Measurements from ENCODE around the gene KCNQ5. TPM values are rescaled to one million over a fixed set of nuclear protein-coding genes. Genes with fewer than 3 reads are reported as not detected.

The KCNQ5 gene
- total and polyA plus RNA-seq, 10 of the 15 experiments (the other 5 are each of a cell fraction or from before 2014, with no cell fraction given), result 0.60 to 16.2 (median 3.2) TPM

DNA sequence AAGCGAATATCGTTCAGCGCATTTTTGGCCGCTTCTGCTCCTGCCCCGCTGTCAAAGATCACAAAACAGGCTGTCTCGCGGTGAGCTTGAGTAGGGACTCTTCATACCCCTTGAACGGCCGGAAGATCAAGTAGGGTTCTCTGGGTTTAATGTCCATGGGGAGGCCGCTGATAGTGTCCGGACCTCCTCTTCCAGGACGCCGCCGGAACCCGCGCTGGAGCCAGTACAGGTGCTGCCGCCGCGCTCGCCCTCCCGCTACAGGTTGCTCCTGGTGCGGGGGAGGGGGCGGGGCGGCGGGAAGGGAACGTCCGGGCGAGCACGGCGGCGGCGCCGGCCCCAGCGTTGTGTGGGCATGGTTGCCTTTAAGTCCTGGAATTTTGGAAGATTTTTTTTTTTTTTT lies 536.0 kb downstream of the KCNQ5 start:
- intact Hi-C loops (cut with micrococcal nuclease; ENCODE audit: unreplicated experiment) (no loop called here), in situ Hi-C loops (cut with MboI) (no loop called here)
- DNase-seq (ENCODE audit: low read depth, low spot score) (no peak), FAIRE-seq (no peak), ATAC-seq (no peak)
- Histone ChIP-seq H3K9ac (ENCODE audit: control insufficient read depth, insufficient read depth, low read length) (no peak overlapping the region), H3K27me3 (replicated peaks in 1 of 2; ENCODE audit: control insufficient read depth in 2 of 2, insufficient read depth in 2 of 2, low read length in 1 of 2) (no peaks in the 10 kb centered on the region), H3K36me3 (ENCODE audit: control insufficient read depth in 2 of 2, insufficient read depth in 2 of 2, low read length in 1 of 2) (no peaks in the 10 kb centered on the region), H3K4me2 (ENCODE audit: control insufficient read depth, insufficient read depth) (no peak overlapping the region), H2AFZ (ENCODE audit: control insufficient read depth, low read depth, low read length) (no peak overlapping the region), H3K79me2 (ENCODE audit: control insufficient read depth, insufficient read depth, low read length) (no peaks in the 10 kb centered on the region), H3K27ac (ENCODE audit: control insufficient read depth, insufficient read depth) (no peak overlapping the region), H4K20me1 (ENCODE audit: control insufficient read depth, insufficient read depth) (no peaks in the 10 kb centered on the region), H3K4me1 (ENCODE audit: control insufficient read depth, insufficient read depth, low read length) (no peaks in the 10 kb centered on the region), H3K4me3 (no peak overlapping the region), H3K9me3 (replicated peaks; ENCODE audit: control insufficient read depth, insufficient read depth, low read length) (no peaks in the 10 kb centered on the region; the same call in 2 of the 3 replicates)
- TF ChIP-seq ATF2 (IDR thresholded peaks at IDR 0.05; ENCODE audit: low read length) (no peak), BRCA1 (IDR thresholded peaks at IDR 0.05; ENCODE audit: low read depth, low read length) (no peak), ZNF274 (IDR thresholded peaks at IDR 0.05; ENCODE audit: insufficient read depth, insufficient read length) (no peak)
- POLR2A ChIA-PET, result no interaction called here
- WGBS (ENCODE audit: insufficient coverage, insufficient replicate concordance, low lambda C conversion rate, missing lambda C conversion rate), result 97% methylated on average over 16 of the region's 34 CpGs
- RAD21 ChIA-PET (ENCODE audit: unreplicated experiment), result no interaction called here
- CTCF ChIA-PET, result interaction anchor here (1.1 to 4.8 kb wide), 2 partner anchors 169 to 541 kb away, joined by 3 to 14 read pairs; no protein-coding TSS in a partner anchor
- SMC1A ChIA-PET (ENCODE audit: uncharacterized antibody, unreplicated experiment), result interaction anchor here (0.6 to 1.3 kb wide), 2 partner anchors 19 to 475 kb away, joined by 3 read pairs; no protein-coding TSS in a partner anchor
- BruUV-seq (replicated peaks), result no TSS peak

DNA sequence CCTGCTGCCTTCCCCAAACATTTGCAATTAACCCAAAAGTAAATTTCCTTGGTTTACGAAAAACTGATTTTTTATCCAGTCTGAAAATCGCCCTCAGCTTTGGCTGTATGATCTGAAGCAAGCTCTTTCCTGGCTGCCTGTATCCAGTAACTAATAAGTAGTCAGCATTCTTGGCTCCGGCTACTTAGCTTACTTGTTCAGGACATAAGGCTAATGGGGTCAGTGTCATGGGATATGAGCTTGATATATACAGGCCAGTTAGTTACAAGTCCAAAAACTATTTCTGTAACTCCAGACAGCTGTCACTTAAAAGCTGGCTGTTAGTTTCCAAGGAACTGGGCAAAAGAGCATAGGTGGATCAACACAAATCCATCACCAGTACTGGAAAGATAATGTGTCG lies 547.2 kb downstream of the KCNQ5 start:
- H3K27ac ChIP-seq (ENCODE audit: control insufficient read depth, insufficient read depth), result no peak overlapping the region
- intact Hi-C loops (cut with micrococcal nuclease; ENCODE audit: unreplicated experiment), result no loop called here
- FAIRE-seq (no peak), DNase-seq (ENCODE audit: low read depth, low spot score) (no peak), ATAC-seq (no peak)
- no peak overlapping the region for H3K9ac ChIP-seq (ENCODE audit: control insufficient read depth, insufficient read depth, low read length)
- in situ Hi-C loops (cut with MboI), result no loop called here
- H4K20me1 ChIP-seq (ENCODE audit: control insufficient read depth, insufficient read depth), result no peaks in the 10 kb centered on the region
- no TSS peak for BruUV-seq (replicated peaks)
- TF ChIP-seq RB1 (IDR thresholded peaks at IDR 0.05; ENCODE audit: borderline replicate concordance) (no peak), EZH2 (IDR thresholded peaks at IDR 0.05; ENCODE audit: borderline replicate concordance, control insufficient read depth, low read depth, low read length) (no peak), TCF7 (IDR thresholded peaks at IDR 0.05; ENCODE audit: borderline replicate concordance) (no peak)
- WGBS (ENCODE audit: insufficient coverage, insufficient replicate concordance, low lambda C conversion rate, missing lambda C conversion rate), result 71% methylated on average over 4 of the region's 4 CpGs
- no peak overlapping the region for H3K4me3 ChIP-seq
- CTCF ChIA-PET, result interaction anchor here (0.6 to 3.4 kb wide), 3 partner anchors 12 to 553 kb away, joined by 3 to 15 read pairs (median 3); no protein-coding TSS in a partner anchor
- RAD21 ChIA-PET (ENCODE audit: unreplicated experiment), result interaction anchor here (0.9 to 2.9 kb wide), 2 partner anchors 41 to 553 kb away, joined by 3 to 12 read pairs; no protein-coding TSS in a partner anchor
- no peaks in the 10 kb centered on the region for H3K79me2 ChIP-seq (ENCODE audit: control insufficient read depth, insufficient read depth, low read length)
- SMC1A ChIA-PET (ENCODE audit: uncharacterized antibody, unreplicated experiment), result interaction anchor here (1.1 to 1.6 kb wide), 4 partner anchors 20 to 552 kb away, joined by 3 to 5 read pairs (median 3); no protein-coding TSS in a partner anchor
- H3K27me3 ChIP-seq (replicated peaks in 1 of 2; ENCODE audit: control insufficient read depth in 2 of 2, insufficient read depth in 2 of 2, low read length in 1 of 2), result no peaks in the 10 kb centered on the region
- no peaks in the 10 kb centered on the region for H3K4me1 ChIP-seq (ENCODE audit: control insufficient read depth, insufficient read depth, low read length)
- H3K36me3 ChIP-seq (ENCODE audit: control insufficient read depth in 2 of 2, insufficient read depth in 2 of 2, low read length in 1 of 2), result no peaks in the 10 kb centered on the region
- H3K9me3 ChIP-seq (replicated peaks; ENCODE audit: control insufficient read depth, insufficient read depth, low read length), result no peaks in the 10 kb centered on the region
- H3K4me2 ChIP-seq (ENCODE audit: control insufficient read depth, insufficient read depth), result no peak overlapping the region
- H2AFZ ChIP-seq (ENCODE audit: control insufficient read depth, low read depth, low read length), result no peak overlapping the region
- POLR2A ChIA-PET, result interaction anchor here (0.7 kb wide), 1 partner anchor 155 kb away, joined by 3 read pairs; no protein-coding TSS in a partner anchor

Measured in GM12878 (cell line).